NCI-H82 (cell line): ENCODE results near the gene HDAC2.
"Not testable (repeated sequence)": the region's sequence is repeated elsewhere in the genome, so short reads cannot be mapped to it uniquely, and the experiment has no call there.

Experiments
- DNase-seq: peaks from one replicate; lab custom pipeline; 2025; lab: John Stamatoyannopoulos, UW

The HDAC2 gene

GRCh38 chr6:113970805-113971676 lies at the start of gene HDAC2:
HDAC2 (minus strand) TSS chr6:113971148; CDS start chr6:113970908, 240 bp downstream.
- peak; percentile 94 for DNase-seq

- no peak for DNase-seq
Observed at GRCh38 chr6:114020196-114020595, 49.2 kb upstream of the HDAC2 start.

- DNase-seq: not testable (repeated sequence)
Observed at GRCh38 chr6:114017146-114017545, 46.2 kb upstream of the HDAC2 start.

- DNase-seq: not testable (repeated sequence)
Observed at GRCh38 chr6:114014106-114014505, 43.2 kb upstream of the HDAC2 start.

GRCh38 chr6:114011486-114011885 lies 40.5 kb upstream of the HDAC2 start:
- not testable (repeated sequence) for DNase-seq

- DNase-seq: no peak
Observed at GRCh38 chr6:114010540-114010939, 39.6 kb upstream of the HDAC2 start.

- no peak for DNase-seq
Observed at GRCh38 chr6:114009192-114009591, 38.2 kb upstream of the HDAC2 start.

- DNase-seq: no peak
Observed at GRCh38 chr6:114008331-114008730, 37.4 kb upstream of the HDAC2 start.

- no peak for DNase-seq
Observed at GRCh38 chr6:114007516-114007915, 36.6 kb upstream of the HDAC2 start.

GRCh38 chr6:114001354-114001753 lies 30.4 kb upstream of the HDAC2 start:
- no peak for DNase-seq

GRCh38 chr6:114000069-114000468 lies 29.1 kb upstream of the HDAC2 start:
- DNase-seq: no peak

GRCh38 chr6:113999284-113999683 lies 28.3 kb upstream of the HDAC2 start:
- no peak for DNase-seq

- no peak for DNase-seq
Observed at GRCh38 chr6:113998811-113999210, 27.9 kb upstream of the HDAC2 start.

- no peak for DNase-seq
Observed at GRCh38 chr6:113997116-113997515, 26.2 kb upstream of the HDAC2 start.

- DNase-seq: peak; percentile 85
Observed at GRCh38 chr6:113995634-113996033, 24.7 kb upstream of the HDAC2 start.

GRCh38 chr6:113994934-113995342 lies 24.0 kb upstream of the HDAC2 start:
- DNase-seq: peak; percentile 95

- DNase-seq: no peak
Observed at GRCh38 chr6:113989675-113990074, 18.7 kb upstream of the HDAC2 start.

GRCh38 chr6:113982675-113983074 lies 11.7 kb upstream of the HDAC2 start:
- DNase-seq: not testable (repeated sequence)

GRCh38 chr6:113982055-113982550 lies 11.2 kb upstream of the HDAC2 start:
- DNase-seq: no peak

GRCh38 chr6:113980937-113981554 lies 10.1 kb upstream of the HDAC2 start:
- peak; percentile 88 for DNase-seq

GRCh38 chr6:113979937-113980336 lies 9.0 kb upstream of the HDAC2 start:
- no peak for DNase-seq

- no peak for DNase-seq
Observed at GRCh38 chr6:113978084-113978675, 7.2 kb upstream of the HDAC2 start.

GRCh38 chr6:113976806-113977205 lies 5.9 kb upstream of the HDAC2 start:
- no peak for DNase-seq
